GM18867 (cell line): ENCODE measurements around the gene CTIF.
"Not testable (repeated sequence)": the region's sequence is repeated elsewhere in the genome, so short reads cannot be mapped to it uniquely, and the experiment has no call there.

ENCODE experiments used
- ATAC-seq: cut with Tn5 transposase; IDR thresholded peaks from one replicate; pipeline ENCODE4 v1.9.1; 2021; ENCODE audit warnings: mild to moderate bottlenecking, moderate library complexity; ENCODE audit not compliant: unreplicated experiment

The CTIF gene

GRCh38 chr18:48699761-48700160 is 160.9 kb downstream of the CTIF start:
- no peak for ATAC-seq

GRCh38 chr18:48700446-48700845 is 161.6 kb downstream of the CTIF start:
- no peak for ATAC-seq

GRCh38 chr18:48702346-48703027 is 163.7 kb downstream of the CTIF start:
- ATAC-seq = no peak

- no peak for ATAC-seq
Measured at GRCh38 chr18:48703028-48703386, 164.2 kb downstream of the CTIF start.

- no peak for ATAC-seq
Measured at GRCh38 chr18:48703418-48703817, 164.6 kb downstream of the CTIF start.

DNA sequence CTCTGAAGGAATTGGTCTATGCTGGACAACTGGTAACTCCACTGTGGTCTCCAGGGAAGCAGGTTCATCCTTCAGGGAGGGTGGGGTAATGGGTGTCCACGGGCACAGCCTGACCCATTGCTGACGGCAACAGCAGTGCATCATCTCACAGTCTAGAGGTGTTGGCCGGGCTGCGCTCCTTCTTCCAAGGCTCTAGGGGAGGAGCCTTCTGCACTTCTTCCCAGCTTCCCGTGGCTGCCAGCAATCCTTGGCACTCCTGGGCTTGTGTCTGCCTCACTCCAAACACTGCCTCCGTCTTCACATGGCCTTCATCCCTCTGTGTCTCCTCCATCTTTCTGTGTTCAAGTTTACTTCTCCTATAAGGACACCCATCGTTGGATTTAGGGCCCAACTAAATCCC is 166.2 kb downstream of the CTIF start:
- no peak for ATAC-seq

GRCh38 chr18:48705531-48705930 is 166.7 kb downstream of the CTIF start:
- ATAC-seq = no peak

DNA sequence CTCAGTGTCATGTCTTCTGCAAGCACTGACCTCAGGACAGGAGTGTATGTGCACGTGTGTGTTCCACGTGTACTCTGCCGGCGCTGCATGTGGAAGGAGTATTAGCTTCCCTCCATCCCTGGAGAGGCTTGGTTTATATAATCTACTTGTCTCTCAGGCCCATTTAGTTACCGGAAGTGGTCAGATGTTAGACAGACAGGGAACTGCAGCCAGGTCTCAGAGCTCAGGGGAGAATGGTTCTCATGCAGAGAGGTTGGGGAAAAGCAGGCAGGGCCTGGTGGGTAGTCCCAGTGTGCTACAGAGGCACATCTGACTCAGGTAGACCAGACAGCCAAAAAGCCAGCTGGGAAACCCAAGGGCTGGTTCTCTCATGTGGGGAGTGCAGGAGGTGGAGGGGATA is 167.9 kb downstream of the CTIF start:
- no peak for ATAC-seq

DNA sequence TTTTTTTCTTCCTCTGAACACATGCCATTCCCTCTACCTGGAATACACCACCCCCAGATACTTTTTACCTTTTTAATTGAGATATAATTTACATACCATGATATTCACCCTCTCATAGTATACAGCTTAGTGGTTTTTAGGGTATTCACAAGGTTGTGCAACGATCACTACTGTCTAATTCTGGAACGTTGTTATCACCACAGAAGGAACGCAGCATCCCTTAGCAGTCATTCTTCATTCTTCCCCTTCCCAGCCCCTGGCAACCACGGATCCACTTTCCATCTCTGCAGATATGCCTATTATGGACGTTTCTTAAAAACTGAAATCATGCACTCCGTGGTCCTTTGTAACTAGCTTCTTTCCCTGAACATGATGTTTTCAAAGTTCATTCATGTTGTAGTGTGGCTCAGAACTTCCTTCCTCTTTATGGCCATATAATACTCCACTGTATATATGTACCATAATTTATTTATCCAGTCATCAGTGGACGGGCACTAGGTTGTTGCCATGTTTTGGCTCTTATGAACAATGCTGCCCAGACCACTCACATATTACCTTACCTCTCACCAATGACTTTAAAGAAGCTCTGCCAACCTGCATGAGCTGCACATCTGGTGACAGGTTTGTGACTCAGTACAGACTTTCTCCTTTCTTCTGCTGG is 168.9 kb downstream of the CTIF start:
- no peak for ATAC-seq

GRCh38 chr18:48708807-48709206 is 170.0 kb downstream of the CTIF start:
- no peak for ATAC-seq

DNA sequence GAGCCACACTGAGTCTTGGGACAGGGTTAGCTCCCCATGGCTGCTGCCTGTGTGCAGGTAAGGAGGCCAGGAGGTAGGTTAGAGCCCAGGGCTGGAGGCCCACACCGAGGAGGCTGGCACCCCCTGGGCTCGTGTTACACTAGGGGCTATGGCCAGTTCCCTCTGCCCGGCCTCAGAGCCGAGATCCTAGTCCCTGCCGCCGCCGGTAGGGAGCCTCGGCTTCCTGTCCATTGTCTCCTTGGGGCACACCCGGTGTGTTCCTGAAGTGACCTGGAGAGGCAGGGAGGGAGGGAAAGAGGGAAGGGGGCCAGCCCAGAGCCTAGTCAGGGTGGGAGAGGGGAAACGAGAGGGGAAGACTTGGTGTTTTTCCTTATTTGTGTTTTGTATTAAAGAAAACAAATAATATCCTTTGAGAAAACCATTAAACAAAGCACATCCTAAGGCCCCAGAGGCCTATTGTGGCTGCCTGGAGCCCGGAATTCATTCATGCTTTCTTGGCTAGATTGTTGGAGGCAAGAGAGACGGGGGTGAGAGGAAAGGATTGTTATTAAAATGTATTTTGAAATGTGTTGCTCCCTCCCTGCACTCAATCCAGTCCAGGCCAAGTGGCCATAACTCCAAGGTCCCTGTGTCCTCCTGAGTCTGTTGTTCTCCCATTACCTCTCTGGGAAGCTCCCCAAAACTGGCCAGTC is 170.7 kb downstream of the CTIF start:
- ATAC-seq = no peak

GRCh38 chr18:48711651-48712486 is 173.0 kb downstream of the CTIF start:
- ATAC-seq = peak; percentile 42

GRCh38 chr18:48713309-48713708 is 174.5 kb downstream of the CTIF start:
- ATAC-seq = no peak

- no peak for ATAC-seq
Measured at GRCh38 chr18:48714873-48715272, 176.0 kb downstream of the CTIF start.

DNA sequence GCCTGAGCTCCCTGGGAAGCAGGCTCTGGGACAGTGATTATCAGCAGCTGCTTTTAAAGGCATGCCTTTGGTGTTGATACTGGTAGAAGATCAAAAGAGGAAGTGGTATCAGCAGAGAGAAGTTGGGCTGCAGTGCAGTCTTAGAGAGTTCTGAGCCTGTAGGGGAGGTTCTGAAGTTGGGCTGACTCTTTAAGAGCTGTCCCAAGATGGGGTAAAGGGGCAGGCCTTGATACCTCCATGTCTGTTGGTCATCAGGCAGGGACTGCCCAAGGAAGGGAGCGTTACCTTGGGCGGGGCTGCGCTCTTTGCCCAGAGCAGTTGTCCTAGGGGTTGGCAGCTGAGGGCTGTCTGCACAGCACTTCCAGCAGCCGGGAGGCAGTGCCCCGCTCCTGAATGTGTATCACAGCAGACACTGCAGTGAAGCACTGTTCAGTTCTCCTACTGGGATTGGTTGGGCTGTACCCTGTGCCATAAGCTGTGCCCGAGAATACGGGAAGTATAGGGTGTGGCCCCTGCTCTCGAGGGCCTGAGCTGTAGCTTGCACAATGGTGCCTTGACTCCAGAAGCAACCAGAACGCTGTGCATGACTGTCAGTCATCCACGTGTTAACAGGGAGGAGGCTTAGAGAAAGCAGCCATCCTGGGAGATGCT is 177.0 kb downstream of the CTIF start:
- peak; percentile 78 for ATAC-seq

DNA sequence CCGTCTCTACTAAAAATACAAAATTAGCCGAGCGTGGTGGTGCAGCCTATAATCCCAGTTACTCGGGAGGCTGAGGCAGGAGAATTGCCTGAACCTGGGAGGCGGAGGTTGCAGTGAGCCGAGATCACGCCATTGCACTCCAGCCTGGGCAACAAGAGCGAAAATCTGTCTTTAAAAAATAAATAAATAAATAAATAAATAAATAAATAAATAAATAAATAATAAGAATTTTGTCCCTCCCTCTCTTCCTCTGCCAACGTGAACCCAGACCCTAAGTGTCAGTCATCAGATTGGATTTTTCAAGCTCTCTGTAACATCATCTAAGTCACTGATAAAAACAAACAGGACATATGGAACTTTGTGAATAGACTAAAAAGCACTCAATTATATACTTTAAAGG is 178.4 kb downstream of the CTIF start:
- ATAC-seq = not testable (repeated sequence)

DNA sequence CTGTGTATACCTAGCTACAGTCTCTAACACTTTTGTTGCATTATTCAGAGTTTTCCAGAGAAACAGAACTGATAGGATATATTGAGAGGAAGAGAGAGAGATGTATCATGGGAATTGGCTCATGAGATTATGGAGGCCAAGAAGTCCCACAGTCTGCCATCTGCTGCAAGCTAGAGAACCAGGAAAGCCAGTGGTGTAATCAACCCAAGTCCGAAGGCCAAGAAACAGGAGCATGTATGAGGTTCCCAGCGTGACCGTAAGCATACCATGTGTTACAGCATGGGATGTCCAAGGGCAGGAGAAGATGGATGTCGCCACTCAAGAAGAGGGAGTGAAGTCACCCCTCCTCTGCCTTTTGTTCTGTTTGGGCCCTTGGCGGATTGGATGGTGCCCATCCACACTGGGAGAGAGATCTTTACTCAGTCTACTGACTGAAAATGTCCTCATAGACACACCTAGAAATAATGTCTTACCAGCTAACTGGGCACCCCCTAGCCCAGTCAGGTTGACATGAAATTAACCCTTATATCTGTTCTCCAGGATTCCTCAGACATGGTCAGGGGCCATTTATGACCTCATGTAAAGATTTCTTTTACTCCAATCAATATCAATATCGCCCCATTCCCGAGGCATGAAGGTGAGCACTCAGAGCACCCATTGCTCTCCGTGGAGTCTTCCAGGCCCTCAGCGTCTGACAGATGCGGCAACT is 179.6 kb downstream of the CTIF start:
- ATAC-seq = no peak

- no peak for ATAC-seq
Measured at GRCh38 chr18:48719388-48719787, 180.6 kb downstream of the CTIF start.

DNA sequence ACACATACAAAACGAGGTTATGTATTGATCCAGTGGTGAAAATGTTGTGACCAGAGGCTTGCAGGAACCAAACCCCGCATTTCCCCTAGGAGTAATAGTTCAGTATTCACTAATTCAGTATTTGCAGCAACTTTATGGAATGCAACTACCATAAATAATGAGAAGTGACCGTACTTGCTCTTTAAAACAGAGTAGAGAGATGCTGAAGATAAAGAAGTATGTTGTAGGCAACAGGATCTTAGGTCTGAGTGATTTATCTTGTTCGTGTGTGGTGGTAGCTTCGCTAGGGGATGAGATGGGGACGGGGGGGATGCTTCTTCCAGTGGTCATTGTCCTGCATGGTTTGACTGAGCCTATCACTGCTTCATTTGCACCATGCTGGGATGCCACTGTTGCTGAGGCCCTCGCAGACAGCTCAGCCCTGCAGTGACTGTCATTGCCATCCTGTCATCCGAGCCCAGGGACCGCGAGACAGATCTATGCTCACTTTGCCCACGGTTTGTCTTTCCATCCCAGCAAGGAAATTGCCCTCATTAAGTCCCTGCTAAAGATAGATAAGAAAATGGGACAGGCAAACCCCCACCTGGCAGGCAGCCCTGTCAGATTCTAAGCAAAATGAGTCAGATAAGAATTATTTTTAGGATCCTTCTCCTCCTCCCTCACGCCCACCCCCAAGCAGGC is 181.3 kb downstream of the CTIF start:
- ATAC-seq = no peak

GRCh38 chr18:48720655-48721025 is 181.8 kb downstream of the CTIF start:
- no peak for ATAC-seq
